ENCODE data around the gene RFX7.
"Not testable (repeated sequence)": the region's sequence is repeated elsewhere in the genome, so short reads cannot be mapped to it uniquely, and the experiment has no call there.

Gene RFX7

GRCh38 chr15:56205061-56205876, 38.4 kb downstream of the RFX7 start:
- no peak for DNase-seq (ENCODE audit: low spot score)

GRCh38 chr15:56203312-56203922, 40.3 kb downstream of the RFX7 start:
- DNase-seq (ENCODE audit: low spot score) = not testable (repeated sequence)

GRCh38 chr15:56202701-56203100, 41.0 kb downstream of the RFX7 start:
- DNase-seq (ENCODE audit: low spot score) = no peak

- DNase-seq (ENCODE audit: low spot score) = no peak
Observed at GRCh38 chr15:56199038-56199437, 44.6 kb downstream of the RFX7 start.

- DNase-seq (ENCODE audit: low spot score) = no peak
Observed at GRCh38 chr15:56194035-56194434, 49.6 kb downstream of the RFX7 start.

GRCh38 chr15:56192659-56193442, 50.8 kb downstream of the RFX7 start:
- DNase-seq (ENCODE audit: low spot score) = no peak

- DNase-seq (ENCODE audit: low spot score) = no peak
Observed at GRCh38 chr15:56187665-56188064, 56.0 kb downstream of the RFX7 start.

- DNase-seq (ENCODE audit: low spot score) = no peak
Observed at GRCh38 chr15:56185980-56186379, 57.7 kb downstream of the RFX7 start.

GRCh38 chr15:56184516-56184915, 59.2 kb downstream of the RFX7 start:
- DNase-seq (ENCODE audit: low spot score) = no peak

- no peak for DNase-seq (ENCODE audit: low spot score)
Observed at GRCh38 chr15:56180851-56181250, 62.8 kb downstream of the RFX7 start.

GRCh38 chr15:56176996-56177395, 66.7 kb downstream of the RFX7 start:
- no peak for DNase-seq (ENCODE audit: low spot score)

- DNase-seq (ENCODE audit: low spot score) = no peak
Observed at GRCh38 chr15:56175788-56176187, 67.9 kb downstream of the RFX7 start.

GRCh38 chr15:56174649-56175048, 69.0 kb downstream of the RFX7 start:
- DNase-seq (ENCODE audit: low spot score) = no peak

GRCh38 chr15:56168394-56168793, 75.3 kb downstream of the RFX7 start:
- DNase-seq (ENCODE audit: low spot score) = no peak

GRCh38 chr15:56165234-56165633, 78.4 kb downstream of the RFX7 start:
- no peak for DNase-seq (ENCODE audit: low spot score)

GRCh38 chr15:56160966-56161365, 82.7 kb downstream of the RFX7 start:
- no peak for DNase-seq (ENCODE audit: low spot score)

- no peak for DNase-seq (ENCODE audit: low spot score)
Observed at GRCh38 chr15:56156877-56157276, 86.8 kb downstream of the RFX7 start.

- DNase-seq (ENCODE audit: low spot score) = not testable (repeated sequence)
Observed at GRCh38 chr15:56155278-56155677, 88.4 kb downstream of the RFX7 start.

- not testable (repeated sequence) for DNase-seq (ENCODE audit: low spot score)
Observed at GRCh38 chr15:56154768-56155167, 88.9 kb downstream of the RFX7 start.

- no peak for DNase-seq (ENCODE audit: low spot score)
Observed at GRCh38 chr15:56150204-56150603, 93.5 kb downstream of the RFX7 start.

GRCh38 chr15:56148064-56148463, 95.6 kb downstream of the RFX7 start:
- no peak for DNase-seq (ENCODE audit: low spot score)

- DNase-seq (ENCODE audit: low spot score) = no peak
Observed at GRCh38 chr15:56146756-56147155, 96.9 kb downstream of the RFX7 start.

- no peak for DNase-seq (ENCODE audit: low spot score)
Observed at GRCh38 chr15:56128081-56128480, 115.6 kb downstream of the RFX7 start.
